ENCODE measurements around the gene ACY1. TPM values are rescaled to one million over a fixed set of nuclear protein-coding genes. Genes with fewer than 3 reads are reported as not detected.

Gene ACY1
- total and polyA plus RNA-seq, 4 experiments from 2014 or later: 7.7 to 14.9 (median 9.9) TPM

DNA sequence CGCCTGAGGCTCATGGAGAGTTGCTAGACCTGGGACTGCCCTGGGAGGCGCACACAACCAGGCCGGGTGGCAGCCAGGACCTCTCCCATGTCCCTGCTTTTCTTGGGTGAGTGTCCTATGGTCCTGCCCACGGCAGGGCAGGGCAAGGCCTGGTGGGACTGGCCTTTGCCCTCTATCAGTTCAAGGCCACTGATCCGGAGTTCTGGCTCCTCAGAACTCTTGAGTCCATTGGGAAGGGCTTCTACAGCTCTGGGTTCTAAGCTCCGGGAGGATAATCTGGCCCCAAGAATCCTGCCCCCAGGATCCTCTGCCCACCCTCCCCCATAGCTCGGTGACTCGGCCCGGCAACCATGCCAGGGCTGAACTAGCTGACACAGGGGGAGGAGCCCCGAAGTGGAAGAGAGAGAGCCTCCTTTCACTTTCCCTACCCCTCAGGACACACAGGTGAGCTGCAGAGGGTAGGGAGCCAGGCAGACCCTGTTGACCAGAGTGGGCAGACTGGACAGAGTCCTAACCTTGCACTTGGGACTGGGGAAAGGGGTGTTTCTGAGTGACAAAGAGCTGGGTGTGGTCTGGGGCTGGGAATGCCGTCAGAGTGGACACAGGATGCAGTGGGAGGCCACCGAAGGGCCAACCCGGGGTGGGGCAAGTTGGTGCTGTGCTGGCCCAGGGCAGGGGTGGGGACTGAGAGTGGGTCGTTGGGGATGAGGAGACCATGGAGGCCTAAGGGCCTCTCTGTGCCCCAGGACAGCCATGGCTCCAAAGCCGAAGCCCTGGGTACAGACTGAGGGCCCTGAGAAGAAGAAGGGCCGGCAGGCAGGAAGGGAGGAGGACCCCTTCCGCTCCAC is 40.5 kb upstream of the ACY1 start:
- peaks cover 37% of the 10 kb centered on the region for H3K4me1 ChIP-seq (ENCODE audit: insufficient read depth, low read length)
- no peaks in the 10 kb centered on the region for H3K9me3 ChIP-seq (ENCODE audit: control insufficient read depth in 1 of 2, low read length in 2 of 2)
- ChIA-PET POLR2A (ENCODE audit: partially characterized antibody) (interaction anchor here (0.6 to 2.9 kb wide), 19 partner anchors 8 to 1375 kb away, joined by 3 to 72 read pairs (median 4); partner anchors contain the start of genes ABHD14A, ABHD14B, ACY1 and C3orf18), CTCF (ENCODE audit: partially characterized antibody) (interaction anchor here (0.7 to 3.7 kb wide), 17 partner anchors 8 to 442 kb away, joined by 3 to 49 read pairs (median 6); partner anchors contain the start of genes ABHD14A, ABHD14B, ACY1 and DCAF1)
- H3K4me1 Mint-ChIP-seq: peaks cover 18 to 48% (median 28%) of the 10 kb centered on the region in 4 donors
- peak overlapping the region; percentile 66 for H3K27ac ChIP-seq (ENCODE audit: low read depth, low read length)
- intact Hi-C loops (cut with micrococcal nuclease): loop anchor here (1.0 to 2.0 kb wide), 10 partner anchors 14 to 211 kb away; partner anchors contain the start of genes ABHD14B, PCBP4, POC1A and RPL29
- H3K4me3 Mint-ChIP-seq: peak overlapping the region; percentile 88 to 96 (median 92)
- H3K27me3 Mint-ChIP-seq: no peaks in the 10 kb centered on the region
- no peaks in the 10 kb centered on the region for H3K27me3 ChIP-seq (ENCODE audit: insufficient read depth, low read length)
- H3K27ac Mint-ChIP-seq: peak overlapping the region; percentile 73 to 94 (median 91)
- DNase-seq: peak; percentile 37 to 66 (median 48)
- peak overlapping the region; percentile 63 to 73 for H3K4me3 ChIP-seq (ENCODE audit: low read length in 2 of 2)
- H3K36me3 ChIP-seq (ENCODE audit: insufficient read depth, low read length): peaks cover 11% of the 10 kb centered on the region
- H3K9me3 Mint-ChIP-seq: no peaks in the 10 kb centered on the region
- H3K36me3 Mint-ChIP-seq: peaks cover 9 to 15% of the 10 kb centered on the region in 2 donors

DNA sequence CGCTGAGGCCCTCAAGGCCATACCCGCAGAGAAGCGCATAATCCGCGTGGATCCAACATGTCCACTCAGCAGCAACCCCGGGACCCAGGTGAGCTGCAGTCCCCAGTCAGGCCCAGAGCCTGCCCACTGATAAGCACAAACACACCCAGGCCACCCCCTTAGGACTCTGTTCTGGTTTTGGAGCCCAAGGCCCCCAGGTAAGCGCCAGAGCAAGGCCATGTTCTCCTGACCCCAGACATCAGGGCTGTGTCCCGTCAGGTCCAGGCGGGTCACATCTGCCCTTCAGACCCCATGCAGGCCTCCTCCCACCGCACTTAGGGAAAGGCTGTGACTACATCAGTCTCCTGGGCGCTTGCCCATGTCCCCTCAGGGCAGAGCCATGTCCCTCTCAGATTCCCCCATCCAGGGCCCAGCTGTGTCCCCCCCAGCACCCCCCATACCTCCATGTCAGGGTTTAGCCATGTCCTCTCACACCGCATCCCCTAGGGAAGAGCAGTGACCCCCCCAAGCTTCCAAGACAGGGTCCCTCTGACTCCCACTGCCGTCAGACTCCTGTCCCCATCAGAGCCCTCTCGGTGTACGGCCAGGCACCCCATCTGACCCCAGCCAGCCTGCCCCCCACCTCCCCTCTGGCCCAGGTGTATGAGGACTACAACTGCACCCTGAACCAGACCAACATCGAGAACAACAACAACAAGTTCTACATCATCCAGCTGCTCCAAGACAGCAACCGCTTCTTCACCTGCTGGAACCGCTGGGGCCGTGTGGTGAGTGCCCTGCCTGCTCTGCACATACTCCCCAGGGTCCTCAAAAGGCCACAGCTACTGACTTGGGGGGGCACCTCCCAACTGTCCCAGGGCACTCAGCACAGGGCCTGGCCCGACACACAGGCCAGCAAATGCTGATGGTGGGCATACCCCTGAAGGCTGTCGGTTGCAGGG is 39.6 kb upstream of the ACY1 start:
- Mint-ChIP-seq H3K4me3 (peak overlapping the region in 5 of 8 donors; percentile 8 to 92 (median 17)), H3K9me3 (no peaks in the 10 kb centered on the region), H3K36me3 (peaks cover 8 to 9% of the 10 kb centered on the region in 2 donors), H3K27me3 (no peaks in the 10 kb centered on the region), H3K4me1 (peaks cover 16 to 48% (median 25%) of the 10 kb centered on the region in 4 donors), H3K27ac (peak overlapping the region in 4 of 7 donors; percentile 17 to 90 (median 72))
- no peaks in the 10 kb centered on the region for H3K27me3 ChIP-seq (ENCODE audit: insufficient read depth, low read length)
- peaks cover 37% of the 10 kb centered on the region for H3K4me1 ChIP-seq (ENCODE audit: insufficient read depth, low read length)
- intact Hi-C loops (cut with micrococcal nuclease): loop anchor here (2.0 kb wide), 1 partner anchor 13 kb away; no protein-coding TSS in a partner anchor
- no peak for DNase-seq
- H3K27ac ChIP-seq (ENCODE audit: low read depth, low read length): no peak overlapping the region
- ChIA-PET POLR2A (ENCODE audit: partially characterized antibody) (interaction anchor here (1.1 to 2.9 kb wide), 10 partner anchors 24 to 211 kb away, joined by 3 to 72 read pairs (median 6); partner anchors contain the start of genes ABHD14A, ABHD14B, ACY1 and PCBP4), CTCF (ENCODE audit: partially characterized antibody) (interaction anchor here (0.7 to 3.7 kb wide), 13 partner anchors 26 to 443 kb away, joined by 3 to 49 read pairs (median 6); partner anchors contain the start of genes ABHD14A, ABHD14B, ACY1 and DCAF1)
- H3K4me3 ChIP-seq (ENCODE audit: low read length in 2 of 2): peak overlapping the region in 1 of 2 donors; percentile 63
- peaks cover 2% of the 10 kb centered on the region for H3K36me3 ChIP-seq (ENCODE audit: insufficient read depth, low read length)
- no peaks in the 10 kb centered on the region for H3K9me3 ChIP-seq (ENCODE audit: control insufficient read depth in 1 of 2, low read length in 2 of 2)

DNA sequence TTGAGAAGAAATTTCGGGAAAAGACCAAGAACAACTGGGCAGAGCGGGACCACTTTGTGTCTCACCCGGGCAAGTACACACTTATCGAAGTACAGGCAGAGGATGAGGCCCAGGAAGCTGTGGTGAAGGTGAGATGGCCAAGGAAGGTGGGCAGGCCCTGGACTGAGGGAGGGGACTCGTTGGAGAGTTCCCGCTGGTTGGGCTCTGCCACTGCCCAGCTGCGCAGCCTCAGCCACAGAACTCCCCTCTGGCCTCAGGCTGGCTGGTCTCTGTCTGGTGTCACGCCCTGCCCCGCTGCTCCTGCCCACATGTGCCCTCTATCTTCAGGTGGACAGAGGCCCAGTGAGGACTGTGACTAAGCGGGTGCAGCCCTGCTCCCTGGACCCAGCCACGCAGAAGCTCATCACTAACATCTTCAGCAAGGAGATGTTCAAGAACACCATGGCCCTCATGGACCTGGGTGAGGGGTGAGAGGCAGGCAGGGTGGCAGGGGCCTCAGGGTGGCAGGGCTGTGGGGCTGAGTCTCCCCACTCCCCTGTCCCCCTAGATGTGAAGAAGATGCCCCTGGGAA is 38.8 kb upstream of the ACY1 start:
- H3K4me3 Mint-ChIP-seq: peak overlapping the region in 1 of 8 donors; percentile 29
- POLR2A ChIA-PET (ENCODE audit: partially characterized antibody): interaction anchor here (0.9 to 2.3 kb wide), 3 partner anchors 21 to 210 kb away, joined by 3 to 8 read pairs (median 4); partner anchors contain the start of genes ACY1 and POC1A
- peaks cover 13 to 42% (median 23%) of the 10 kb centered on the region in 4 donors for H3K4me1 Mint-ChIP-seq
- no peaks in the 10 kb centered on the region for H3K27me3 ChIP-seq (ENCODE audit: insufficient read depth, low read length)
- no peaks in the 10 kb centered on the region for H3K27me3 Mint-ChIP-seq
- no peak overlapping the region for H3K27ac Mint-ChIP-seq
- H3K36me3 ChIP-seq (ENCODE audit: insufficient read depth, low read length): no peaks in the 10 kb centered on the region
- no peak overlapping the region for H3K4me3 ChIP-seq (ENCODE audit: low read length in 2 of 2)
- H3K9me3 Mint-ChIP-seq: no peaks in the 10 kb centered on the region
- intact Hi-C loops (cut with micrococcal nuclease): no loop called here
- CTCF ChIA-PET (ENCODE audit: partially characterized antibody): interaction anchor here (0.9 to 1.8 kb wide), 2 partner anchors 25 to 200 kb away, joined by 3 to 6 read pairs; no protein-coding TSS in a partner anchor
- no peaks in the 10 kb centered on the region for H3K9me3 ChIP-seq (ENCODE audit: control insufficient read depth in 1 of 2, low read length in 2 of 2)
- H3K4me1 ChIP-seq (ENCODE audit: insufficient read depth, low read length): peaks cover 31% of the 10 kb centered on the region
- no peak for DNase-seq
- H3K27ac ChIP-seq (ENCODE audit: low read depth, low read length): no peak overlapping the region
- H3K36me3 Mint-ChIP-seq: peaks cover 4 to 5% of the 10 kb centered on the region in 2 donors

DNA sequence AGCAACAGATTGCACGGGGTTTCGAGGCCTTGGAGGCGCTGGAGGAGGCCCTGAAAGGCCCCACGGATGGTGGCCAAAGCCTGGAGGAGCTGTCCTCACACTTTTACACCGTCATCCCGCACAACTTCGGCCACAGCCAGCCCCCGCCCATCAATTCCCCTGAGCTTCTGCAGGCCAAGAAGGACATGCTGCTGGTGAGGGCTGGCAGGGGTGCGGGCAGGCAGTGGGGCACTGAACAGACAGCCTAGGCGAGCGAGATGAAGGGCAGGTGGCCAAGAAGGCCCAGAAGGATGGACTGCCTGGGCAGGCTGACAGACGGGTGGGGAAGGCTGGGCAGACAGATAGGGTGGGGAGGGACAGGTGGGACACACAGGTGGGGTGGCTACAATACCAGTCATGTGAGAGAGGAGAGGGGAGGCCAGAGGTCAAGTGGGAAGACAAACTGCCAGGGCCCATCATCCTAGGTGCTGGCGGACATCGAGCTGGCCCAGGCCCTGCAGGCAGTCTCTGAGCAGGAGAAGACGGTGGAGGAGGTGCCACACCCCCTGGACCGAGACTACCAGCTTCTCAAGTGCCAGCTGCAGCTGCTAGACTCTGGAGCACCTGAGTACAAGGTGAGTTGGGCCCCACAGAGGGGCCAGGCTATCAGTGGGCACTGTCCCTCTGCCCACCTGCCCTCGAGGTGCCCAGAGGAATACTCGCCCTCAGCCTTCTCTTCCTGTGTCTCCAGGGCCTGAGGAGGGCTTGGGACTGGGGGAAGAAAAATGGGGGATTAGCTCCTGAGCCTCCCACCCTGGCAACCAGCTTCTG is 38.1 kb upstream of the ACY1 start:
- Histone ChIP-seq H3K27me3 (ENCODE audit: insufficient read depth, low read length) (no peaks in the 10 kb centered on the region), H3K4me3 (ENCODE audit: low read length in 2 of 2) (no peak overlapping the region), H3K27ac (ENCODE audit: low read depth, low read length) (no peak overlapping the region), H3K9me3 (ENCODE audit: control insufficient read depth in 1 of 2, low read length in 2 of 2) (no peaks in the 10 kb centered on the region), H3K4me1 (ENCODE audit: insufficient read depth, low read length) (peaks cover 25% of the 10 kb centered on the region), H3K36me3 (ENCODE audit: insufficient read depth, low read length) (no peaks in the 10 kb centered on the region)
- no peak overlapping the region for H3K4me3 Mint-ChIP-seq
- CTCF ChIA-PET (ENCODE audit: partially characterized antibody): interaction anchor here (1.8 kb wide), 1 partner anchor 25 kb away, joined by 6 read pairs; no protein-coding TSS in a partner anchor
- POLR2A ChIA-PET (ENCODE audit: partially characterized antibody): interaction anchor here (0.9 to 1.2 kb wide), 2 partner anchors 21 to 29 kb away, joined by 3 to 5 read pairs; partner anchors contain the start of genes ABHD14A and ABHD14B
- H3K9me3 Mint-ChIP-seq: no peaks in the 10 kb centered on the region
- H3K4me1 Mint-ChIP-seq: peaks cover 12 to 37% (median 21%) of the 10 kb centered on the region in 4 donors
- H3K36me3 Mint-ChIP-seq: peaks cover 4 to 5% of the 10 kb centered on the region in 2 donors
- H3K27me3 Mint-ChIP-seq: no peaks in the 10 kb centered on the region
- intact Hi-C loops (cut with micrococcal nuclease): no loop called here
- H3K27ac Mint-ChIP-seq: no peak overlapping the region
- no peak for DNase-seq

DNA sequence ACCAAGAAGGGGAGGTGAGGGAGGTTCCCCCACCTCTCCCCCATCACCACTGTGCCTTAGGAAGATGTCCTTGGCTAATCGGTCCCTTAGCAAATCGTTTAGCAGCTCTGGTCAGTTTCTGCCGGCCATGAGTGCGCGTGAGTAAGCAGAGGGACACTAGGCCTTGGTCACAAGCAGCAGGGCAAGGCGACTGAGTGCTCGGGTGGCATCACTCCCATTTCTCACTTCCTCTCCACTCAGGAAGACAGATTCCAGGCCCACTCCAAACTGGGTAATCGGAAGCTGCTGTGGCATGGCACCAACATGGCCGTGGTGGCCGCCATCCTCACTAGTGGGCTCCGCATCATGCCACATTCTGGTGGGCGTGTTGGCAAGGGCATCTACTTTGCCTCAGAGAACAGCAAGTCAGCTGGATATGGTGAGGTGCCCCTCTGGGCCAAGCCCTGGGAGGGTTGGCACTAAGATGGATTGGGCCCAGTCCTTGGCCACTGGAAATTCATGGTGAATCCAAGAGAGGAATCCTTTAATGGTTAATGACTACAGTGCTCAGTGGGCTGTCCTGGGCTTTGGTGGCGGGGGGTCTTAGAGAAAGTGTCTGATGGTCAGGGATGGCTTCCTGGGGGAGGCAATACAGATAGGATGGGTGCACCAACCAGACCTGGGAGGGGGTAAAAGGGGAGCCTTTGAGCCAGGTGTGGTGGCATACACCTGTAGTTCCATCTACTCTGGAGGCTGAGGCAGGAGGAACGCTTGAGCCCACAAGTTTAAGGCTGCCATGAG is 37.2 kb upstream of the ACY1 start:
- Histone ChIP-seq H3K4me1 (ENCODE audit: insufficient read depth, low read length) (peaks cover 16% of the 10 kb centered on the region), H3K27ac (ENCODE audit: low read depth, low read length) (no peak overlapping the region), H3K9me3 (ENCODE audit: control insufficient read depth in 1 of 2, low read length in 2 of 2) (no peaks in the 10 kb centered on the region), H3K36me3 (ENCODE audit: insufficient read depth, low read length) (no peaks in the 10 kb centered on the region), H3K27me3 (ENCODE audit: insufficient read depth, low read length) (no peaks in the 10 kb centered on the region), H3K4me3 (ENCODE audit: low read length in 2 of 2) (no peak overlapping the region)
- no peaks in the 10 kb centered on the region for H3K9me3 Mint-ChIP-seq
- DNase-seq: no peak
- H3K27ac Mint-ChIP-seq: no peak overlapping the region
- ChIA-PET CTCF (ENCODE audit: partially characterized antibody) (interaction anchor here (1.0 kb wide), 1 partner anchor 27 kb away, joined by 6 read pairs; the partner anchor contains the start of gene ABHD14B), POLR2A (ENCODE audit: partially characterized antibody) (interaction anchor here (1.2 kb wide), 1 partner anchor 28 kb away, joined by 5 read pairs; the partner anchor contains the start of genes ABHD14A and ABHD14B)
- no peaks in the 10 kb centered on the region for H3K27me3 Mint-ChIP-seq
- H3K4me3 Mint-ChIP-seq: no peak overlapping the region
- intact Hi-C loops (cut with micrococcal nuclease): no loop called here
- H3K4me1 Mint-ChIP-seq: peaks cover 4 to 28% (median 14%) of the 10 kb centered on the region in 4 donors
- peaks cover 4 to 5% of the 10 kb centered on the region in 2 donors for H3K36me3 Mint-ChIP-seq

Measured in CD4-positive, alpha-beta memory T cell (primary cell).